ENCODE measurements around the gene KYNU. TPM values are rescaled to one million over a fixed set of nuclear protein-coding genes. Genes with fewer than 3 reads are reported as not detected.

The KYNU gene
- total RNA-seq, 1 experiment from 2014 or later = 78.7 TPM

- Mint-ChIP-seq H3K36me3 (ENCODE audit: insufficient read depth, unreplicated experiment) (no peaks in the 10 kb centered on the region), H3K27ac (ENCODE audit: unreplicated experiment) (no peak overlapping the region), H3K9me3 (ENCODE audit: low read depth, unreplicated experiment) (no peaks in the 10 kb centered on the region), H3K4me3 (ENCODE audit: low read depth, unreplicated experiment) (no peak overlapping the region), H3K27me3 (ENCODE audit: unreplicated experiment) (no peaks in the 10 kb centered on the region), H3K4me1 (ENCODE audit: low read depth, unreplicated experiment) (no peaks in the 10 kb centered on the region)
- BruUV-seq (replicated peaks) = no TSS peak
- intact Hi-C loops (cut with micrococcal nuclease; ENCODE audit: unreplicated experiment) = no loop called here
- CTCF ChIA-PET = no interaction called here
- DNase-seq = no peak
- TF ChIP-seq CTCF (IDR thresholded peaks at IDR 0.05; ENCODE audit: unreplicated experiment) = no peak
Observed at GRCh38 chr2:143026411-143027054, 149.1 kb downstream of the KYNU start.

GRCh38 chr2:143029141-143029540 lies 151.7 kb downstream of the KYNU start:
- H3K4me1 Mint-ChIP-seq (ENCODE audit: low read depth, unreplicated experiment) = no peaks in the 10 kb centered on the region
- no peaks in the 10 kb centered on the region for H3K36me3 Mint-ChIP-seq (ENCODE audit: insufficient read depth, unreplicated experiment)
- H3K27ac Mint-ChIP-seq (ENCODE audit: unreplicated experiment) = no peak overlapping the region
- no peak for TF ChIP-seq CTCF (IDR thresholded peaks at IDR 0.05; ENCODE audit: unreplicated experiment)
- H3K27me3 Mint-ChIP-seq (ENCODE audit: unreplicated experiment) = no peaks in the 10 kb centered on the region
- no peak for DNase-seq
- no peak overlapping the region for H3K4me3 Mint-ChIP-seq (ENCODE audit: low read depth, unreplicated experiment)
- BruUV-seq (replicated peaks) = no TSS peak
- intact Hi-C loops (cut with micrococcal nuclease; ENCODE audit: unreplicated experiment) = no loop called here
- no peaks in the 10 kb centered on the region for H3K9me3 Mint-ChIP-seq (ENCODE audit: low read depth, unreplicated experiment)
- CTCF ChIA-PET = no interaction called here

- CTCF ChIA-PET = no interaction called here
- intact Hi-C loops (cut with micrococcal nuclease; ENCODE audit: unreplicated experiment) = no loop called here
- no peaks in the 10 kb centered on the region for H3K36me3 Mint-ChIP-seq (ENCODE audit: insufficient read depth, unreplicated experiment)
- no peak for DNase-seq
- no peaks in the 10 kb centered on the region for H3K9me3 Mint-ChIP-seq (ENCODE audit: low read depth, unreplicated experiment)
- H3K27ac Mint-ChIP-seq (ENCODE audit: unreplicated experiment) = no peak overlapping the region
- no peak for TF ChIP-seq CTCF (IDR thresholded peaks at IDR 0.05; ENCODE audit: unreplicated experiment)
- H3K4me3 Mint-ChIP-seq (ENCODE audit: low read depth, unreplicated experiment) = no peak overlapping the region
- no TSS peak for BruUV-seq (replicated peaks)
- H3K4me1 Mint-ChIP-seq (ENCODE audit: low read depth, unreplicated experiment) = no peaks in the 10 kb centered on the region
- H3K27me3 Mint-ChIP-seq (ENCODE audit: unreplicated experiment) = no peaks in the 10 kb centered on the region
Observed at GRCh38 chr2:143030127-143030526, 152.7 kb downstream of the KYNU start.

- no peaks in the 10 kb centered on the region for H3K4me1 Mint-ChIP-seq (ENCODE audit: low read depth, unreplicated experiment)
- no peak overlapping the region for H3K4me3 Mint-ChIP-seq (ENCODE audit: low read depth, unreplicated experiment)
- CTCF ChIA-PET = interaction anchor here (0.7 to 1.6 kb wide), 6 partner anchors 11 to 225 kb away, joined by 3 to 5 read pairs (median 3); no protein-coding TSS in a partner anchor
- intact Hi-C loops (cut with micrococcal nuclease; ENCODE audit: unreplicated experiment) = loop anchor here (1.0 kb wide), 1 partner anchor 225 kb away; no protein-coding TSS in a partner anchor
- no peaks in the 10 kb centered on the region for H3K9me3 Mint-ChIP-seq (ENCODE audit: low read depth, unreplicated experiment)
- no peaks in the 10 kb centered on the region for H3K27me3 Mint-ChIP-seq (ENCODE audit: unreplicated experiment)
- H3K36me3 Mint-ChIP-seq (ENCODE audit: insufficient read depth, unreplicated experiment) = peaks cover 10% of the 10 kb centered on the region
- no peak overlapping the region for H3K27ac Mint-ChIP-seq (ENCODE audit: unreplicated experiment)
- BruUV-seq (replicated peaks) = no TSS peak
- DNase-seq = peak; percentile 56
- peak; percentile 69 for TF ChIP-seq CTCF (IDR thresholded peaks at IDR 0.05; ENCODE audit: unreplicated experiment)
Observed at GRCh38 chr2:143034292-143035074, 157.0 kb downstream of the KYNU start.
